ENCODE measurements around the gene HSBP1.

DNA sequence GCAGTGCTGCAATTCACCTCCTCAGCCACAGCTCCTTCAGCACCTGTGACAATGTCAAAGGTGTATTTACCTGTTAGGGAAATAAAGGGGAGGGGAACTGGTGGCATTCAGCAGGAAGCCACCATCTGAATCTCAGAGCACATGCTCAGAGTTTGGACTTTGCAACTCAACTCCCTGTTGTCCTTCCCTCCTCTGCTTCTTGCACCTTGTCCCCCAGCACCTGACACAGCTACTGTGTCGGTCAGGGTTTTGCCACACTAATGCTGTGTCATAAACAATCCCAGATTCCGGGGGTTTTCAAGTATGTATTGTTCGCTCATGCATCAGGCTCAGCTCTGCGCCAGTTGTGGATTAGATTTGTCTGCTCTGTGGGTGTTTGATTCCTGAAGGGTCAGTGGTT is 43.7 kb downstream of the HSBP1 start:
- no peak for TF ChIP-seq EZH2 (IDR thresholded peaks at IDR 0.05; ENCODE audit: borderline replicate concordance, low read length)
- TF ChIP-seq, protein P1, sequence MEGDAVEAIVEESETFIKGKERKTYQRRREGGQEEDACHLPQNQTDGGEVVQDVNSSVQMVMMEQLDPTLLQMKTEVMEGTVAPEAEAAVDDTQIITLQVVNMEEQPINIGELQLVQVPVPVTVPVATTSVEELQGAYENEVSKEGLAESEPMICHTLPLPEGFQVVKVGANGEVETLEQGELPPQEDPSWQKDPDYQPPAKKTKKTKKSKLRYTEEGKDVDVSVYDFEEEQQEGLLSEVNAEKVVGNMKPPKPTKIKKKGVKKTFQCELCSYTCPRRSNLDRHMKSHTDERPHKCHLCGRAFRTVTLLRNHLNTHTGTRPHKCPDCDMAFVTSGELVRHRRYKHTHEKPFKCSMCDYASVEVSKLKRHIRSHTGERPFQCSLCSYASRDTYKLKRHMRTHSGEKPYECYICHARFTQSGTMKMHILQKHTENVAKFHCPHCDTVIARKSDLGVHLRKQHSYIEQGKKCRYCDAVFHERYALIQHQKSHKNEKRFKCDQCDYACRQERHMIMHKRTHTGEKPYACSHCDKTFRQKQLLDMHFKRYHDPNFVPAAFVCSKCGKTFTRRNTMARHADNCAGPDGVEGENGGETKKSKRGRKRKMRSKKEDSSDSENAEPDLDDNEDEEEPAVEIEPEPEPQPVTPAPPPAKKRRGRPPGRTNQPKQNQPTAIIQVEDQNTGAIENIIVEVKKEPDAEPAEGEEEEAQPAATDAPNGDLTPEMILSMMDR (IDR thresholded peaks at IDR 0.05; ENCODE audit: low read length) = no peak

All from OCI-LY1 (cell line).